Endothelial cell of umbilical vein (primary cell): ENCODE data around the gene PEX19. TPM values are rescaled to one million over a fixed set of nuclear protein-coding genes. Genes with fewer than 3 reads are reported as not detected.

ENCODE experiments used
- BruUV-seq: library from RNA; stranded (reverse); fragments of 400-500 nt; replicated peaks from 2 replicates; lab custom pipeline; 2021; lab: Mats Ljungman, UMichigan
- CTCF ChIA-PET: fragments of 300-600, 350-600 bp; sonication (Branson Sonifier 250); formaldehyde crosslinking; loops from one replicate; lab custom pipeline; 2021; ENCODE audit warnings: antibody characterized with exemption, inconsistent platforms; lab: Charles Lee
- POLR2A ChIA-PET: fragments of 300-600, 350-600 bp; sonication (Branson Sonifier 250); formaldehyde crosslinking; loops from one replicate; lab custom pipeline; 2021; ENCODE audit warnings: antibody characterized with exemption, inconsistent platforms; lab: Charles Lee
- DNase-seq: peaks from one replicate; pipeline ENCODE4 v3.0.0-alpha.2; 2011; ENCODE audit warnings: low read depth, low spot score
- FAIRE-seq: peaks from 2 replicates; lab custom pipeline; 2011; peaks lifted over from hg19 to GRCh38; lab: Jason Lieb, UNC
- H2AFZ ChIP-seq: 2 replicates; pipeline ENCODE4 v1.6.0; 2012; ENCODE audit warnings: low read depth, low read length, control low read depth, inconsistent platforms
- H3K27ac ChIP-seq: 2 replicates; pipeline ENCODE4 v1.5.1; 2011; ENCODE audit warnings: low read depth, mild to moderate bottlenecking, control low read depth, low read length, moderate library complexity; ENCODE audit not compliant: insufficient read depth
- H3K27me3 ChIP-seq, 2 experiments: 2 replicates each; pipeline versions ENCODE4 v1.6.0 to v1.6.1; 2011; ENCODE audit warnings: low read length in 2 of 2, mixed read lengths in 1 of 2; ENCODE audit not compliant: control insufficient read depth in 2 of 2, insufficient read depth in 2 of 2
- H3K36me3 ChIP-seq, 2 experiments: 2 replicates in 1 of 2; 3 replicates in 1 of 2; pipeline ENCODE4 v1.5.1; 2011; ENCODE audit warnings: low read length in 2 of 2, mild to moderate bottlenecking in 1 of 2, moderate library complexity in 1 of 2; ENCODE audit not compliant: control insufficient read depth in 2 of 2, insufficient read depth in 2 of 2; ENCODE audit errors: extremely low read depth in 1 of 2
- H3K4me1 ChIP-seq: 3 replicates; pipeline ENCODE4 v1.5.1; 2011; ENCODE audit warnings: mild to moderate bottlenecking, low read length; ENCODE audit not compliant: control insufficient read depth, insufficient read depth; ENCODE audit errors: extremely low read depth
- H3K4me2 ChIP-seq: 2 replicates; pipeline ENCODE4 v1.6.1; 2011; ENCODE audit warnings: low read length, control low read depth, mixed read lengths; ENCODE audit not compliant: insufficient read depth
- H3K4me3 ChIP-seq, 3 experiments: fragments of 200-600 bp in 1 of 3; sonication (generic), shearing (Covaris generic) in 1 of 3; replicated peaks in 1 of 3; 2 replicates each; pipeline ENCODE4 v1.5.1; 2011 to 2016; ENCODE audit warnings: control low read depth in 3 of 3, low read length in 3 of 3, mild to moderate bottlenecking in 2 of 3, inconsistent platforms in 1 of 3, low read depth in 1 of 3, moderate library complexity in 1 of 3; ENCODE audit not compliant: insufficient read depth in 1 of 3
- H3K79me2 ChIP-seq: 2 replicates; pipeline ENCODE4 v1.6.0; 2012; ENCODE audit warnings: low read length, inconsistent platforms; ENCODE audit not compliant: control insufficient read depth, insufficient read depth
- H3K9ac ChIP-seq: replicated peaks from 2 replicates; pipeline ENCODE3; 2011; ENCODE audit warnings: low read length, control low read depth; ENCODE audit not compliant: insufficient read depth; ENCODE audit errors: extremely low read depth
- H3K9me1 ChIP-seq: replicated peaks from 3 replicates; pipeline ENCODE4 v1.6.0; 2011; ENCODE audit warnings: mild to moderate bottlenecking, low read length; ENCODE audit not compliant: control insufficient read depth, insufficient read depth; ENCODE audit errors: extremely low read depth
- H3K9me3 ChIP-seq: replicated peaks from 2 replicates; pipeline ENCODE4 v1.5.1; 2012; ENCODE audit warnings: low read length, inconsistent platforms; ENCODE audit not compliant: control insufficient read depth, insufficient read depth
- H4K20me1 ChIP-seq: replicated peaks from 2 replicates; pipeline ENCODE3; 2011; ENCODE audit warnings: mild to moderate bottlenecking, low read length; ENCODE audit not compliant: control insufficient read depth, insufficient read depth; ENCODE audit errors: extremely low read depth
- CTCF ChIP-seq, 2 donors: IDR thresholded peaks; 1 replicate in 1 of 2; 2 replicates in 1 of 2; pipeline ENCODE4 v1.5.1; 2011; ENCODE audit warnings: low read length in 2 of 2, mild to moderate bottlenecking in 2 of 2, moderate library complexity in 2 of 2, control low read depth in 1 of 2, inconsistent platforms in 1 of 2, low read depth in 1 of 2; ENCODE audit not compliant: insufficient read depth in 1 of 2; ENCODE audit errors: extremely low read depth in 1 of 2
- GATA2 ChIP-seq: IDR thresholded peaks from 2 replicates; pipeline ENCODE4 v1.7.0; 2011; ENCODE audit warnings: low read depth, mild to moderate bottlenecking, moderate library complexity, mixed read lengths, low read length; ENCODE audit not compliant: insufficient read length, insufficient read depth
- MAX ChIP-seq: IDR thresholded peaks from 2 replicates; pipeline ENCODE4 v1.6.1; 2011; ENCODE audit not compliant: insufficient read depth, insufficient read length
- MYC ChIP-seq: IDR thresholded peaks from one replicate; pipeline ENCODE4 v1.6.1; 2011; ENCODE audit warnings: mild to moderate bottlenecking, low read depth, low read length
- POLR2A ChIP-seq: IDR thresholded peaks from 2 replicates; pipeline ENCODE4 v1.6.1; 2012; ENCODE audit warnings: low read depth, mild to moderate bottlenecking, control low read depth, low read length
- dilution Hi-C: fragments of 300-500 bp; cut with MboI; formaldehyde crosslinking; loops from one replicate; pipeline ENCODE4 v1.15.0; 2019; ENCODE audit warnings: low sequenced_read_pairs; ENCODE audit not compliant: extremely low pct_ligation_motif_present
- intact Hi-C: fragments of 100-400 bp; cut with micrococcal nuclease; formaldehyde crosslinking; loops from one replicate; pipeline ENCODE4 v1.10.0; 2022
- polyA plus RNA-seq, 4 experiments: library from polyadenylated mRNA; depleted of rRNA in 3 of 4; stranded (reverse) in 3 of 4; unstranded in 1 of 4; fragments of >200 nt; gene quantifications; 2 replicates each; pipeline versions ENCODE4 v1.2.1 to v1.2.3, GENCODE V29; 2011 to 2012; ENCODE audit warnings: missing spikeins in 1 of 4
- total RNA-seq: library from RNA; stranded (reverse); gene quantifications from 2 replicates; pipeline ENCODE4 v1.2.3, GENCODE V29; 2021

The PEX19 gene
- total and polyA plus RNA-seq, 2 donors (not counting 3 experiments of a cell fraction or from before 2014, with no cell fraction given) = 24.4 to 38.4 TPM

GRCh38 chr1:160328184-160328583 is 43.3 kb upstream of the PEX19 start:
- FAIRE-seq = no peak
- H3K79me2 ChIP-seq = peaks cover 10% of the 10 kb centered on the region
- no peak overlapping the region for H2AFZ ChIP-seq

More at GRCh38 chr1:160328184-160328583, 43.3 kb upstream of the PEX19 start:
- no peak overlapping the region for H3K4me3 ChIP-seq
- no peak overlapping the region for H3K9ac ChIP-seq
- H4K20me1 ChIP-seq = no peaks in the 10 kb centered on the region
- dilution Hi-C loops = no loop called here
- H3K27me3 ChIP-seq = no peaks in the 10 kb centered on the region
- ChIA-PET POLR2A (no interaction called here), CTCF (interaction anchor here (1.0 to 1.6 kb wide), 7 partner anchors 9 to 135 kb away, joined by 3 to 6 read pairs (median 4); no protein-coding TSS in a partner anchor)
- no peak for DNase-seq
- no peak overlapping the region for H3K4me2 ChIP-seq
- no peaks in the 10 kb centered on the region for H3K9me1 ChIP-seq
- no TSS peak for BruUV-seq
- peaks cover 19 to 35% of the 10 kb centered on the region in 2 experiments for H3K36me3 ChIP-seq
- intact Hi-C loops = loop anchor here (10.0 kb wide), 1 partner anchor 727 kb away; no protein-coding TSS in a partner anchor
- H3K4me1 ChIP-seq = no peaks in the 10 kb centered on the region
- TF ChIP-seq MAX (no peak), CTCF (IDR thresholded peaks at IDR 0.05; ENCODE audit: extremely low read depth in 1 of 2, insufficient read depth in 1 of 2, low read depth in 1 of 2, low read length in 2 of 2) (no peak), POLR2A (no peak), GATA2 (no peak), MYC (no peak)
- no peaks in the 10 kb centered on the region for H3K9me3 ChIP-seq
- no peak overlapping the region for H3K27ac ChIP-seq
